SK-N-SH treated with all-trans-retinoic acid at 6 μM for 48 hours (cell line): ENCODE data around the gene TEKT2.

ENCODE experiments used
- ATAC-seq: fragments of 200-7000 bp; cut with Tn5 transposase; 3 replicates; pipeline ENCODE4 v1.9.1; 2020; ENCODE audit warnings: mild to moderate bottlenecking, moderate library complexity
- ARNTL ChIP-seq: fragments of 450-650 bp; formaldehyde crosslinking; IDR thresholded peaks from 2 replicates; pipeline ENCODE4 v1.5.0; 2020; ENCODE audit warnings: low read depth, mild to moderate bottlenecking, moderate library complexity, borderline replicate concordance
- CREB5 ChIP-seq: fragments of 250-450 bp; sonication (Bioruptor Pico); IDR thresholded peaks from 2 replicates; pipeline ENCODE4 v1.5.1; 2020; ENCODE audit warnings: low read depth, mild to moderate bottlenecking, moderate library complexity
- CSDC2 ChIP-seq: fragments of 250-450 bp; sonication (Bioruptor Pico); IDR thresholded peaks from 2 replicates; pipeline ENCODE4 v1.5.0; 2020; ENCODE audit warnings: mild to moderate bottlenecking, moderate library complexity
- CSRNP3 ChIP-seq: fragments of 250-450 bp; sonication (Bioruptor Pico); IDR thresholded peaks from 2 replicates; pipeline ENCODE4 v1.5.1; 2021; ENCODE audit warnings: mild to moderate bottlenecking, moderate library complexity
- ESRRG ChIP-seq: fragments of 250-450 bp; sonication (Bioruptor Pico); IDR thresholded peaks from 2 replicates; pipeline ENCODE4 v1.6.1; 2021; ENCODE audit warnings: mild to moderate bottlenecking
- GLIS3 ChIP-seq: fragments of 250-450 bp; sonication (Bioruptor Pico); IDR thresholded peaks from 2 replicates; pipeline ENCODE4 v1.5.0; 2020; ENCODE audit warnings: mild to moderate bottlenecking, moderate library complexity
- ISL1 ChIP-seq: fragments of 250-450 bp; sonication (Bioruptor Pico); IDR thresholded peaks from 2 replicates; pipeline ENCODE4 v2.1.2; 2022; ENCODE audit warnings: mild to moderate bottlenecking, moderate library complexity
- OSR1 ChIP-seq: fragments of 250-450 bp; sonication (Bioruptor Pico); IDR thresholded peaks from 2 replicates; pipeline ENCODE4 v1.8.0; 2022; ENCODE audit warnings: moderate library complexity, mild to moderate bottlenecking, inconsistent platforms
- PATZ1 ChIP-seq: fragments of 250-450 bp; sonication (Bioruptor Pico); IDR thresholded peaks from 2 replicates; pipeline ENCODE4 v1.8.0; 2020; ENCODE audit warnings: mild to moderate bottlenecking, moderate library complexity, borderline replicate concordance
- RARB ChIP-seq: fragments of 250-450 bp; sonication (Bioruptor Pico); IDR thresholded peaks from 2 replicates; pipeline ENCODE4 v1.8.0; 2021; ENCODE audit warnings: mild to moderate bottlenecking, moderate library complexity
- SNAI2 ChIP-seq: fragments of 250-450 bp; sonication (Bioruptor Pico); IDR thresholded peaks from 2 replicates; pipeline ENCODE4 v1.5.0; 2020; ENCODE audit warnings: mild to moderate bottlenecking, moderate library complexity
- TCF4 ChIP-seq: fragments of 250-450 bp; sonication (Bioruptor Pico); IDR thresholded peaks from 2 replicates; pipeline ENCODE4 v1.8.0; 2021; ENCODE audit warnings: mild to moderate bottlenecking, moderate library complexity, borderline replicate concordance
- TOX ChIP-seq: fragments of 250-450 bp; sonication (Bioruptor Pico); IDR thresholded peaks from 2 replicates; pipeline ENCODE4 v1.8.0; 2021; ENCODE audit warnings: mild to moderate bottlenecking, moderate library complexity, borderline replicate concordance
- TSHZ2 ChIP-seq: fragments of 250-450 bp; sonication (Bioruptor Pico); IDR thresholded peaks from 2 replicates; pipeline ENCODE4 v1.5.0; 2020; ENCODE audit warnings: mild to moderate bottlenecking, moderate library complexity
- ZC3H10 ChIP-seq: fragments of 250-450 bp; sonication (Bioruptor Pico); IDR thresholded peaks from 2 replicates; pipeline ENCODE4 v1.5.1; 2021; ENCODE audit warnings: mild to moderate bottlenecking, moderate library complexity
- ZFP3 ChIP-seq: fragments of 250-450 bp; sonication (Bioruptor Pico); IDR thresholded peaks from 2 replicates; pipeline ENCODE4 v1.5.0; 2020; ENCODE audit warnings: mild to moderate bottlenecking, moderate library complexity
- ZFP30 ChIP-seq: fragments of 450-650 bp; formaldehyde crosslinking; IDR thresholded peaks from 2 replicates; pipeline ENCODE4 v1.5.0; 2022; ENCODE audit warnings: mild to moderate bottlenecking, moderate library complexity
- ZNF565 ChIP-seq: fragments of 450-650 bp; formaldehyde crosslinking; conservative IDR thresholded peaks from 2 replicates; pipeline ENCODE4 v1.5.0; 2020; ENCODE audit warnings: low read depth, mild to moderate bottlenecking, moderate library complexity
- ZNF70 ChIP-seq: fragments of 450-650 bp; formaldehyde crosslinking; IDR thresholded peaks from 2 replicates; pipeline ENCODE4 v1.5.0; 2020; ENCODE audit warnings: mild to moderate bottlenecking, moderate library complexity
- ZNF8 ChIP-seq: fragments of 450-650 bp; formaldehyde crosslinking; IDR thresholded peaks from 2 replicates; pipeline ENCODE4 v1.5.0; 2020; ENCODE audit warnings: mild to moderate bottlenecking, moderate library complexity

TEKT2 gene

GRCh38 chr1:36116901-36117300, 33.0 kb downstream of the TEKT2 start:
- TF ChIP-seq ZC3H10 (CRISPR knock-in tag) (no peak), TCF4 (CRISPR knock-in tag) (no peak), ESRRG (CRISPR knock-in tag) (no peak), TOX (CRISPR knock-in tag) (no peak)
- ATAC-seq: no peak

GRCh38 chr1:36118447-36119204, 34.7 kb downstream of the TEKT2 start:
- TF ChIP-seq ZFP30 (CRISPR knock-in tag) (no peak), SNAI2 (CRISPR knock-in tag) (no peak), GLIS3 (CRISPR knock-in tag) (no peak), PATZ1 (CRISPR knock-in tag) (no peak)
- no peak for ATAC-seq

- no peak for ATAC-seq
- TF ChIP-seq ESRRG (CRISPR knock-in tag) (no peak), ZFP3 (CRISPR knock-in tag) (no peak), ZNF8 (no peak), RARB (CRISPR knock-in tag) (no peak), ISL1 (CRISPR knock-in tag) (no peak), CREB5 (CRISPR knock-in tag) (no peak), ZNF70 (no peak), CSRNP3 (no peak), ZC3H10 (CRISPR knock-in tag) (no peak), PATZ1 (CRISPR knock-in tag) (no peak), ARNTL (CRISPR knock-in tag) (no peak), OSR1 (CRISPR knock-in tag) (no peak), TSHZ2 (CRISPR knock-in tag) (no peak), TCF4 (CRISPR knock-in tag) (no peak), TOX (CRISPR knock-in tag) (no peak), CSDC2 (CRISPR knock-in tag) (no peak), ZNF565 (no peak), ZFP30 (CRISPR knock-in tag) (no peak), GLIS3 (CRISPR knock-in tag) (no peak)
Measured at GRCh38 chr1:36119456-36119855, 35.6 kb downstream of the TEKT2 start.
